DOHH2 (cell line): ENCODE results near the gene PHYHIPL.

Experiments
- CTCF ChIP-seq: fragments of 200-600 bp; sonication (generic); IDR thresholded peaks from one replicate; pipeline ENCODE4 v1.5.1; 2014; ENCODE audit warnings: antibody characterized with exemption, mild to moderate bottlenecking, low read depth, low read length; ENCODE audit not compliant: poor library complexity, severe bottlenecking
- EZH2phosphoT487 ChIP-seq: fragments of 200-600 bp; sonication (generic); IDR thresholded peaks from 2 replicates; pipeline ENCODE4 v1.6.1; 2017; ENCODE audit warnings: borderline replicate concordance, mild to moderate bottlenecking, antibody characterized with exemption, low read length, moderate library complexity, mixed read lengths

- TF ChIP-seq CTCF (no peak), EZH2phosphoT487 (no peak)
Measured at GRCh38 chr10:59167512-59167911, 8.9 kb upstream of the PHYHIPL start.
